GM23338 (cell line): ENCODE results near the gene APOL5.

Experiments used
- EZH2 ChIP-seq: fragments of 200-600 bp; sonication (generic); IDR thresholded peaks from one replicate; pipeline ENCODE4 v1.8.0; 2017; ENCODE audit warnings: antibody characterized with exemption, mild to moderate bottlenecking, low read depth; ENCODE audit not compliant: unreplicated experiment
- EZH2phosphoT487 ChIP-seq: fragments of 200-600 bp; sonication (generic); IDR thresholded peaks from one replicate; pipeline ENCODE4 v1.8.1; 2018; ENCODE audit warnings: antibody characterized with exemption; ENCODE audit not compliant: unreplicated experiment
- ZNF331 ChIP-seq: fragments of 250-450 bp; sonication (Bioruptor Pico); IDR thresholded peaks from 2 replicates; pipeline ENCODE4 v1.5.0; 2020; ENCODE audit warnings: low read depth, mild to moderate bottlenecking, moderate library complexity
- TF ChIP-seq, protein P1 (sequence below), 2 experiments: fragments of 200-600 bp in 1 of 2; sonication (generic) in 1 of 2; conservative IDR thresholded peaks; 2 replicates each; pipeline versions ENCODE4 v1.5.1 to v1.6.1; 2016 to 2017; ENCODE audit warnings: antibody characterized with exemption in 2 of 2, low read depth in 2 of 2, mild to moderate bottlenecking in 2 of 2, moderate library complexity in 1 of 2
- TF ChIP-seq, protein P2 (sequence below): IDR thresholded peaks from one replicate; pipeline ENCODE4 v1.6.1; 2018; ENCODE audit warnings: antibody characterized with exemption; ENCODE audit not compliant: unreplicated experiment

DNA sequence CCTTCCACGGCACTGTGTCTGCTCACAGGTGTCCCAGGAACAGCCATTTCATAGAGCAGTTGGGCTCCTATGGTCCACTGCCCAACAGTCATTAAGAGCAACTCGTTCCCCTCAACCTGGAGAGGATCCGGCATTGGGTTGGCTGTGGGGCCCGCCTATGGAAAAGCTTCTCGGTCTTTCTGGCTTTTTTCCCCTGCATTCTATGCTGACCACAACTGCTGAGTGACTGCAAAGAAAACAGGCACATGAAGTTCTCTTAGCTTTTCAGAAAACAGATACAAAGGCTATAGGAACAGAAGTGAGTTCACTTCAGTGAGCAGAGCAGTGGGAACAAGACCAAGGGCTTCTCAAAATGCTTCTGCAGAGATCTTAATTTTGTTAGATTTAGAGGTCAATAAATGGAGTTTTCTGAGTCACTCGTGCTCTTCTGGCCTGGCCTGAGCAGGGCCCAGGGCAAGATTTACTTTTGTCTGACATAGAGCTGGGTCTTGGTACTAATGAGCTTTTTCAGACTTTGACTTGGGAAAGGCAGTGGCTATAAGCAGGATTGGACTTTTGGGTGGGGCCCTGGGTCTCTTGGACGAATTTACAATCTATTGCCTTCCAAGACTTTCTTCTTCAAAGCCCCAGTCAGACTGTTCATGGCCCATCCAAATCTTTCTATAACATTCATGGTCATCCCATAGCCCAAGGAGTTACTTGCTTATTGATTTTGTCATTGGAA is 13.6 kb upstream of the APOL5 start:
- TF ChIP-seq EZH2 (no peak), EZH2phosphoT487 (no peak), ZNF331 (CRISPR knock-in tag) (no peak)
- TF ChIP-seq, protein P1, sequence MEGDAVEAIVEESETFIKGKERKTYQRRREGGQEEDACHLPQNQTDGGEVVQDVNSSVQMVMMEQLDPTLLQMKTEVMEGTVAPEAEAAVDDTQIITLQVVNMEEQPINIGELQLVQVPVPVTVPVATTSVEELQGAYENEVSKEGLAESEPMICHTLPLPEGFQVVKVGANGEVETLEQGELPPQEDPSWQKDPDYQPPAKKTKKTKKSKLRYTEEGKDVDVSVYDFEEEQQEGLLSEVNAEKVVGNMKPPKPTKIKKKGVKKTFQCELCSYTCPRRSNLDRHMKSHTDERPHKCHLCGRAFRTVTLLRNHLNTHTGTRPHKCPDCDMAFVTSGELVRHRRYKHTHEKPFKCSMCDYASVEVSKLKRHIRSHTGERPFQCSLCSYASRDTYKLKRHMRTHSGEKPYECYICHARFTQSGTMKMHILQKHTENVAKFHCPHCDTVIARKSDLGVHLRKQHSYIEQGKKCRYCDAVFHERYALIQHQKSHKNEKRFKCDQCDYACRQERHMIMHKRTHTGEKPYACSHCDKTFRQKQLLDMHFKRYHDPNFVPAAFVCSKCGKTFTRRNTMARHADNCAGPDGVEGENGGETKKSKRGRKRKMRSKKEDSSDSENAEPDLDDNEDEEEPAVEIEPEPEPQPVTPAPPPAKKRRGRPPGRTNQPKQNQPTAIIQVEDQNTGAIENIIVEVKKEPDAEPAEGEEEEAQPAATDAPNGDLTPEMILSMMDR (conservative IDR thresholded peaks at IDR 0.05; ENCODE audit: low read depth in 2 of 2): no peak
- TF ChIP-seq, protein P2, sequence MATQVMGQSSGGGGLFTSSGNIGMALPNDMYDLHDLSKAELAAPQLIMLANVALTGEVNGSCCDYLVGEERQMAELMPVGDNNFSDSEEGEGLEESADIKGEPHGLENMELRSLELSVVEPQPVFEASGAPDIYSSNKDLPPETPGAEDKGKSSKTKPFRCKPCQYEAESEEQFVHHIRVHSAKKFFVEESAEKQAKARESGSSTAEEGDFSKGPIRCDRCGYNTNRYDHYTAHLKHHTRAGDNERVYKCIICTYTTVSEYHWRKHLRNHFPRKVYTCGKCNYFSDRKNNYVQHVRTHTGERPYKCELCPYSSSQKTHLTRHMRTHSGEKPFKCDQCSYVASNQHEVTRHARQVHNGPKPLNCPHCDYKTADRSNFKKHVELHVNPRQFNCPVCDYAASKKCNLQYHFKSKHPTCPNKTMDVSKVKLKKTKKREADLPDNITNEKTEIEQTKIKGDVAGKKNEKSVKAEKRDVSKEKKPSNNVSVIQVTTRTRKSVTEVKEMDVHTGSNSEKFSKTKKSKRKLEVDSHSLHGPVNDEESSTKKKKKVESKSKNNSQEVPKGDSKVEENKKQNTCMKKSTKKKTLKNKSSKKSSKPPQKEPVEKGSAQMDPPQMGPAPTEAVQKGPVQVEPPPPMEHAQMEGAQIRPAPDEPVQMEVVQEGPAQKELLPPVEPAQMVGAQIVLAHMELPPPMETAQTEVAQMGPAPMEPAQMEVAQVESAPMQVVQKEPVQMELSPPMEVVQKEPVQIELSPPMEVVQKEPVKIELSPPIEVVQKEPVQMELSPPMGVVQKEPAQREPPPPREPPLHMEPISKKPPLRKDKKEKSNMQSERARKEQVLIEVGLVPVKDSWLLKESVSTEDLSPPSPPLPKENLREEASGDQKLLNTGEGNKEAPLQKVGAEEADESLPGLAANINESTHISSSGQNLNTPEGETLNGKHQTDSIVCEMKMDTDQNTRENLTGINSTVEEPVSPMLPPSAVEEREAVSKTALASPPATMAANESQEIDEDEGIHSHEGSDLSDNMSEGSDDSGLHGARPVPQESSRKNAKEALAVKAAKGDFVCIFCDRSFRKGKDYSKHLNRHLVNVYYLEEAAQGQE: no peak
